GM21423 (cell line): Measurements from ENCODE around the gene GAGE10.
"Not testable (repeated sequence)": the region's sequence is repeated elsewhere in the genome, so short reads cannot be mapped to it uniquely, and the experiment has no call there.

Experiments
- ATAC-seq: cut with Tn5 transposase; IDR thresholded peaks from one replicate; pipeline ENCODE4 v1.9.1; 2021; ENCODE audit warnings: mild to moderate bottlenecking, moderate library complexity; ENCODE audit not compliant: unreplicated experiment

Gene GAGE10

DNA sequence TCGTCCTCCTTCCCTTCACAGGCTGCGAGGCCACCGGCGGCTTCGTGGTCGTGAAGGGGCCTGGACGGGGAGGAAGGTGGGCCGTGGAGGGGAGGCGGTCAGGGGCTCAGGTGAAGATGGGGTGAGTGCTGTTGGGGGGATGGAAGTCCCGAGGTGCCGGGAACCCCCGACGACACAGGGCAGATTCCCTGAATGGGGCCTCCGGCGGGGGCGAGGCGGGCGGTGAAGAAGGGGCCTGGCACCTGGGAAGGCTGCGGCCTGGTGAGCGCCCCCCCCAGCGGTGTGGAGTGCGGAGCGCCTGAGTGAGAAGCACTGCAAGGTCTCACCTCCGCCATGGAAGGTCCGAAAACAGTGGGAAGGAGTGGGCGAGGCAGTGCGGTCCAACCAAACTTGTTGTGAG lies 18.8 kb downstream of the GAGE10 start:
- ATAC-seq = not testable (repeated sequence)

DNA sequence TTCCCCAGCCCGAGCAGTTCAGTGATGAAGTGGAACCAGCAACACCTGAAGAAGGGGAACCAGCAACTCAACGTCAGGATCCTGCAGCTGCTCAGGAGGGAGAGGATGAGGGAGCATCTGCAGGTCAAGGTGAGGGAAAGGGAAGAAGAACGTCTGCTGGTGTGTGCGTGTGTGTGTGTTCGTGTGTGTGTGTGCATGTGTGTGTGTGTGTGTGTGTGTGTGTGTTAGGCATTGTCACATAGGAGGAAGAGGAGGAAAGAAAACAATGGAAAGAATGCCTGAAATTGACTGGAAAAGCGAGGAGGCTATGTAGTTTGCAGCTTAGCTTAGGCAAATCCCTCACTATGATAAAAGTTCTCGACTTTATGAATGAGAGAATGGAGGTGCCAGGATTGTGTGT lies 20.3 kb downstream of the GAGE10 start:
- ATAC-seq = not testable (repeated sequence)

DNA sequence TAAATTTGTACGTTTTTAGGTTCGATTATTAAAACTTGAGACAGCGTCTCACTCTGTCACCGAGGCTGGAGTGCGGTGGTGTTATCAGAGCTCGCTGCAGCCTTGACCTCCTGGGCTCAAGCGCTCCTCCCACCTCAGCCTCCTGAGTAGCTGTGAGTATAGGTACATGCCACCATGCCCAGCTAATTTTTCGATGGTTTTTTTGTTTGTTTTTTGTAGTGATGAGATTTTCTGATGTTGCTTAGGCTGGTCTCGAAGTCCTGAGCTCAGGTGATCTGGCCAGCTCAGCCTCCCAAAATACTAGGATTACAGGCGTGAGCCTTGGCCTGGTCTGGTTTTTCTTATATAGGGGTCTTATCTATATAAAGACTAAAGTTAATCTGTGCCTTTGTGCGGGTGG lies 27.0 kb downstream of the GAGE10 start:
- not testable (repeated sequence) for ATAC-seq

DNA sequence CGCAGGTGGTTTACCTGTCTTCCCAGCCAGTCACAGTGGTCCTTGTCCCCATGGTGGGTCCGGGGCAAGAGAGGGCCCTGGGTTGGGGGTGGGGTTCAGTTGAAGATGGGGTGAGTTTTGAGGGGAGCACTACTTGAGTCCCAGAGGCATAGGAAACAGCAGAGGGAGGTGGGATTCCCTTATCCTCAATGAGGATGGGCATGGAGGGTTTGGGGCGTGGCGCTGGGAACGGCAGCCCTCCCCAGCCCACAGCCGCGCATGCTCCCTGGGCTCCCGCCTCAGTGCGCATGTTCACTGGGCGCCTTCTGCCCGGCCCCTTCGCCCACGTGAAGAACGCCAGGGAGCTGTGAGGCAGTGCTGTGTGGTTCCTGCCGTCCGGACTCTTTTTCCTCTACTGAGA lies 27.8 kb downstream of the GAGE10 start, which contains the start of gene GAGE13:
Gene GAGE13 (plus strand): TSS at position 301 of the 400 bp plus-strand sequence. CDS start 1,156 bp downstream, outside the sequence.
- not testable (repeated sequence) for ATAC-seq

DNA sequence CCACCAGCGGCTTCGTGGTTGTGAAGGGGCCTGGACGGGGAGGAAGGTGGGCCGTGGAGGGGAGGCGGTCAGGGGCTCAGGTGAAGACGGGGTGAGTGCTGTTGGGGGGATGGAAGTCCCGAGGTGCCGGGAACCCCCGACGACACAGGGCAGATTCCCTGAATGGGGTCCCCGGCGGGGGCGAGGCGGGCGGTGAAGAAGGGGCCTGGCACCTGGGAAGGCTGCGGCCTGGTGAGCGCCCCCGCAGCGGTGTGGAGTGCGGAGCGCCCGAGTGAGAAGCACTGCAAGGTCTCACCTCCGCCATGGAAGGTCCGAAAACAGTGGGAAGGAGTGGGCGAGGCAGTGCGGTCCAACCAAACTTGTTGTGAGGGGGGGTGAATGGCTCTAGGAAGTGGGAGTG lies 28.4 kb downstream of the GAGE10 start:
- not testable (repeated sequence) for ATAC-seq

- not testable (repeated sequence) for ATAC-seq
Measured at GRCh38 chrX:49341449-49341848, 38.0 kb downstream of the GAGE10 start.

DNA sequence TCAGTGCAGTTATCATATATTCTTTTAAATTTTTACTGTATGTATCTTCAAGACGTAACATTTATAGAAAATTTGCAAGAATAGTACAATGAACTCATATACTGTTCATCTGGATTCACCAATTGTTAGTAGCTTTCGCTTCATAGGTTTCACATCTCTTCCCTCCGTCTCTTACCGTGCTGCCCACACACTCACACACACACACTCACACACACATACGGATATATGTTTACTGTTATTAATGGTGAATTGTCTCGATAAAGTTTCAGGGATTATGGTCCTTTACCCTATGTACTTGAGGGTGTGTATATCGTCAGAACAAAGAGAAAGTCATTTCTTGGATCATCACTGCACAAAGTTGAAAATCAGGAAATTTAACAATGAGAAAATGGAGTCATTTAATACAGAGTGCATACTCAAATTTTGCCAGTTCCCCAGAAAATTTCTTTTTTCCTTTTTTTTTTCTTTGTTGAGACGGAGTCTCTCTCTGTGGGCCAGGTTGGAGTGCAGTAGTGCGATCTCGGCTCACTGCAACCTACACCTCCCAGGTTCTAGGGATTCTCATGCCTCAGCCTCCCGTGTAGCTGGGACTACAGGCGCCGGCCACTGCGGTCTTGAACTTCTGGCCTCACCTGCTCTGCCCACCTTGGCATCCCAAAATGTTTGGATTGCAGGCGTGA lies 41.2 kb downstream of the GAGE10 start:
- ATAC-seq = not testable (repeated sequence)

GRCh38 chrX:49345402-49345801 lies 42.0 kb downstream of the GAGE10 start:
- not testable (repeated sequence) for ATAC-seq

DNA sequence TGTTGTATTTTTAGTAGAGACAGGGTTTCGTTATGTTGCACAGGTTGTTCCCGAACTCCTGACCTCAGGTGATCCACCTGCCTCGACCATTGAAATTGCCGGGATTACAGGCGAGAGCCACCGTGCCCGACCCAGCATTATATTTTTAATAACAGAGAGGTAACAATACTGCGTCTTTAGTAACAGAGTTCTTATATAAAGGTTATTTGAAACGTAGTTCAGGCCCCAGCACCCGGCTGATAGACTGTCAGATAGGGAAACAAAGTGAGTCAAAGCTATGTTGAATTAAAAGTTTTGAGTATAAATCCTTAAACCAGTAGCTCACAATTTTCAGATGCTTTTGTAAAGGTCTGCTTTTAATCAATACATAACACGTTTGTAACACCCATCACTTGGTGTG lies 42.7 kb downstream of the GAGE10 start:
- ATAC-seq = not testable (repeated sequence)
